NB4 (cell line): ENCODE results near the gene MRC2.

Experiments used
- DNase-seq: peaks from one replicate; pipeline ENCODE4 v3.0.0; 2010; ENCODE audit warnings: low read depth
- H3K4me3 ChIP-seq: one replicate; pipeline ENCODE4 v1.5.1; 2011; ENCODE audit warnings: mild to moderate bottlenecking, low read depth, low read length, moderate library complexity
- MAX ChIP-seq: IDR thresholded peaks from 2 replicates; pipeline ENCODE4 v1.6.1; 2011; ENCODE audit warnings: low read depth, low read length
- MYC ChIP-seq: IDR thresholded peaks from 2 replicates; pipeline ENCODE4 v1.6.1; 2011; ENCODE audit warnings: low read depth, low read length
- POLR2A ChIP-seq: IDR thresholded peaks from 2 replicates; pipeline ENCODE4 v1.6.1; 2011; ENCODE audit warnings: mild to moderate bottlenecking; ENCODE audit not compliant: insufficient read length; ENCODE audit errors: extremely low read depth
- TF ChIP-seq, protein P1 (sequence below): IDR thresholded peaks from one replicate; pipeline ENCODE4 v1.5.1; 2012; ENCODE audit warnings: low read depth, low read length

MRC2 gene

GRCh38 chr17:62643496-62643895 lies 16.0 kb downstream of the MRC2 start:
- H3K4me3 ChIP-seq, result no peak overlapping the region
- DNase-seq, result no peak
- TF ChIP-seq MYC (no peak), POLR2A (no peak), MAX (no peak)
- TF ChIP-seq, protein P1, sequence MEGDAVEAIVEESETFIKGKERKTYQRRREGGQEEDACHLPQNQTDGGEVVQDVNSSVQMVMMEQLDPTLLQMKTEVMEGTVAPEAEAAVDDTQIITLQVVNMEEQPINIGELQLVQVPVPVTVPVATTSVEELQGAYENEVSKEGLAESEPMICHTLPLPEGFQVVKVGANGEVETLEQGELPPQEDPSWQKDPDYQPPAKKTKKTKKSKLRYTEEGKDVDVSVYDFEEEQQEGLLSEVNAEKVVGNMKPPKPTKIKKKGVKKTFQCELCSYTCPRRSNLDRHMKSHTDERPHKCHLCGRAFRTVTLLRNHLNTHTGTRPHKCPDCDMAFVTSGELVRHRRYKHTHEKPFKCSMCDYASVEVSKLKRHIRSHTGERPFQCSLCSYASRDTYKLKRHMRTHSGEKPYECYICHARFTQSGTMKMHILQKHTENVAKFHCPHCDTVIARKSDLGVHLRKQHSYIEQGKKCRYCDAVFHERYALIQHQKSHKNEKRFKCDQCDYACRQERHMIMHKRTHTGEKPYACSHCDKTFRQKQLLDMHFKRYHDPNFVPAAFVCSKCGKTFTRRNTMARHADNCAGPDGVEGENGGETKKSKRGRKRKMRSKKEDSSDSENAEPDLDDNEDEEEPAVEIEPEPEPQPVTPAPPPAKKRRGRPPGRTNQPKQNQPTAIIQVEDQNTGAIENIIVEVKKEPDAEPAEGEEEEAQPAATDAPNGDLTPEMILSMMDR, result no peak

DNA sequence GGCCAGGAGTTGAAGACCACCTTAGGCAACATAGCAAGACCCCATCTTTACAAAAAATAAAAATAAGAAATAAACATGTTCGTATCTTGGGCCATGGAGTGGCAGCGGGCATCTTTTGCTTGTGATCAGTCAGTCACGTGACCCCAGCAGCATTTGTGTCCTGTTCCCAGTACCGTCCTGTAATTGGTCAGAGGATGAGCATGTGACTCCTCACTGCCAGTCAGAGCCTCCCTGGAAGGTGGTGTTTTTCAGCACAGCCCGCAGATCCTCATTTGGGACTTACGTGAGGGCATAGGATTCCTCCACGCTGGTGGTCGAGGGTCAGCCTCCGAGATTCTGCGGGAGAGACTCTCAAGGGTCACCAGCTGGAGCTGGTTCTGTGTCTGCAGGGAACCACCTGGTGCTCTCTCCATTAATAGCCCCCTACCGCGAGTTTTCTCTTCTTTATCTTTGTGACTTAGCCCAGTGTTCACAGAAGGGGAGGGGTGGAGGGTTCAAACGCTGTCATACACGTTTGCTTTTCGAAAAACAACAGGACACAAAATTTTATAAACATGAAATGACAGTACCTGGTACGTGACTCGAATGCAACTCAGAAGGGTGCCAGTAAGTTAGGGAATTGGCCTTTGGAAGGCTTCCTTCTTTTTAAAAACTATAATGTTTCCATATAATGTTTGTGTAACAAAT lies 17.2 kb downstream of the MRC2 start:
- no peak overlapping the region for H3K4me3 ChIP-seq
- DNase-seq, result no peak
- TF ChIP-seq, protein P1, result no peak
- no peak for TF ChIP-seq MYC
- no peak for TF ChIP-seq MAX
- no peak for TF ChIP-seq POLR2A

DNA sequence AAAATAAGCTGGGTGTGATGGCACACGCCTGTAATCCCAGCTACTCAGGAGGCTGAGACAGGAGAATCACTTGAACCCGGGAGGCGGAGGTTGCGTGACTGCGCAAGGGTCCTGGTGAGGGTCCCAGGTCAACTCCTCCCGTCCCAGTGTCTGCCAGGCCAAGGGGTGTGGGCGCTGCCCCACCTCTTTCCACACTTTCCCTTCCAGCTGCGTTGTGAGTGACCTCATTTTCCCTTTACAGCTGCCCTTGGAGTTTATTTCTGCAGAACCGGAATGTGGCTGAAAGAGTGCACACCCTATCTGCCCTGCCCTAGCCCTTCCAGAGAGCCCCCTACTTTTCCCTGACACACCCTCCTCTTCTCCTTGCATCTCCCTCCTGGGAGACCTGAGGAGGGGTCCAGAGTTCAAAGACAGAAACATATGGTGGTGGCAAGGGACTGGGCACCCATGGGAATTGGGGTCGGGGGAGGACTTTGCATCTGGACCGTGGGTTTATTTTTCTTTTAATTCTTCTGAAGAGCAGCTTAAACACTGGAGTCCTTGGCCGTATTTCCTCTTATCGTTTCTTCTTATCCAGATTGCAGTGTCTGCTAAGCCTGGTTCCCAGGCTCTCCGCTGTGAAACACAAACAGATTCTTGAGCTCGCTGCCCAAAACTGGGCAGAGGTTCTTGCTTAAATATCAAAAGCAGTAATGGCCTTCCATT lies 20.9 kb downstream of the MRC2 start:
- DNase-seq, result no peak
- H3K4me3 ChIP-seq, result no peak overlapping the region
- no peak for TF ChIP-seq POLR2A

DNA sequence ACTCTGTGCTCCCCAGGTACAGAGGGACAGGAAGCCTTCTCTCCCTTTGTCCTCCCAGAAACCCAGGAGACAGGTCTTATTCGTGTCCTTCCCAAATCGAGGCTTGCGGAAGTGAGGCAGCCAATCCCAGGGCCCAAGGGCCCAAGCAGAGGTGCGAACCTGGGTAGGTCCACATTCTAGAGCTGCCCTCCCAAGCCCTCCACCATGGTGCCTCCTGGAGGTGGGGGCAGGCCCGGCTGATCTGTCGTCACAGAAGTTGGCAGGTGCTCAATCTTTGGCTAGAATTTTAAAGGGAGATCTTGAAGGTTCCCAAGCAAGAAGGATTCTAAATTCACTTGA lies 21.5 kb downstream of the MRC2 start:
- DNase-seq, result no peak
- TF ChIP-seq POLR2A (no peak), MYC (no peak), MAX (no peak)
- TF ChIP-seq, protein P1, result no peak

DNA sequence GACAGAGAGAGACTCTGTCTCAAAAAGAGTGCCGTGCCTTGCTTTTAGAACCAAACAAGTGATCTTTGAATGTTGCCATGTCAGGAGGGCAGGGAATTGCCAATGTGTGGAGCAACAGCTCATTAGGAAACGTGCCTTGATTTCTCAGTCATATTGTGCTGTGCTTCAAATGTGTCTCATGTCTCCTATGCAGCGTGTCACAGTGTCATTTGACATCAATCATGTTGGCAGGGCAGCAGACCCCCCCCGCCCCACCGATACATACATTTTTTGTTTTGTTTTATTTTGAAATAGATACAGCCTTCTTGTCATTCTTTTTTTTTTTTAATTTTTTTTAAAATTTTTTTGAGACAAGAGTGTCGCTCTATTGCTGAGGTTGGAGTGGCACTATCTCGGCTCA lies 22.1 kb downstream of the MRC2 start:
- TF ChIP-seq MYC, result no peak
- TF ChIP-seq, protein P1, result no peak
- no peak for TF ChIP-seq POLR2A
- TF ChIP-seq MAX, result no peak
- DNase-seq, result no peak

More for the DNA sequence above, 21.5 kb downstream of the MRC2 start:
- H3K4me3 ChIP-seq, result no peak overlapping the region

GRCh38 chr17:62650587-62650986 lies 23.1 kb downstream of the MRC2 start:
- TF ChIP-seq, protein P1, result no peak
- no peak overlapping the region for H3K4me3 ChIP-seq
- peak; percentile 38 for DNase-seq

More for the DNA sequence above, 22.1 kb downstream of the MRC2 start:
- no peak overlapping the region for H3K4me3 ChIP-seq
